HG03025 (cell line): ENCODE data around the gene SLC66A2.

Experiments
- ATAC-seq: cut with Tn5 transposase; IDR thresholded peaks from one replicate; pipeline ENCODE4 v1.9.1; 2021; ENCODE audit warnings: mild to moderate bottlenecking, moderate library complexity; ENCODE audit not compliant: unreplicated experiment, low FRiP score

SLC66A2 gene

DNA sequence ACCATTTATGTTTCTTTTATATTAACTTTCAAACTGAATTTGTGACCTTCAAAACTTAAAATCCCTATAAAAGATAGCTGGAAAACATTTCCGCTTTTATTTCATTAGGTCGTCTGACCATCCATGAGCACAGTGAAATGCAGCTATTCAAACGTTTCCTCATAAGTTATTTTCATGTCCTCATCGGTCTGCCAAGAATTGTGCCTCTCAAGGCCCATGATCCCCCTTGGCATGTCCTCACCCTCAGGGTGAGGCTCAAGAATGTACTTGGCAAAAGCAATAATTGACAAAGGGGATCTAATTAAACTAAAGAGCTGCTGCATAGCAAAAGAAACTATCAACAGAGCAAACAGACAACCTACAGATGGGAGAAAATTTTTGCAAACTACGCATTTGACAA is 12.4 kb downstream of the SLC66A2 start:
- no peak for ATAC-seq

DNA sequence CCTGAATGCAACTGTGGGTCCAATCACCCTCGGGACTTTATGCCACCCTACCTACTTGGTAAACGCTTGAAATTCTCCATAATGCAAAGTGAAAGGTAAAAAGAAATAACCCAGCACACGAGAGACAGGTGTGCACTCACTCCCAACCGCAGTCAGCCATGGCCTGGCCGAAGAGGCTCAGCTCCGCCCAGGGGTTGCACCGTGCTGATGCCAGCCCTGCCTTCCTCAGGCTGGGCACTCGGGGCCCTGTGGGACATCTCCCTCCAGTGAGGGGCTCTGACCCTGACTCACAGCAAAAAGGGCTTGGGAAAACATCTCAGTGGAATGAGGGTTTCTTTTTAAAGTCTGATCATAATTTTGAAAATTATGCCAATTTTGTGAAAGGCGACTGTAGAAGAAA is 13.3 kb downstream of the SLC66A2 start:
- ATAC-seq = no peak

DNA sequence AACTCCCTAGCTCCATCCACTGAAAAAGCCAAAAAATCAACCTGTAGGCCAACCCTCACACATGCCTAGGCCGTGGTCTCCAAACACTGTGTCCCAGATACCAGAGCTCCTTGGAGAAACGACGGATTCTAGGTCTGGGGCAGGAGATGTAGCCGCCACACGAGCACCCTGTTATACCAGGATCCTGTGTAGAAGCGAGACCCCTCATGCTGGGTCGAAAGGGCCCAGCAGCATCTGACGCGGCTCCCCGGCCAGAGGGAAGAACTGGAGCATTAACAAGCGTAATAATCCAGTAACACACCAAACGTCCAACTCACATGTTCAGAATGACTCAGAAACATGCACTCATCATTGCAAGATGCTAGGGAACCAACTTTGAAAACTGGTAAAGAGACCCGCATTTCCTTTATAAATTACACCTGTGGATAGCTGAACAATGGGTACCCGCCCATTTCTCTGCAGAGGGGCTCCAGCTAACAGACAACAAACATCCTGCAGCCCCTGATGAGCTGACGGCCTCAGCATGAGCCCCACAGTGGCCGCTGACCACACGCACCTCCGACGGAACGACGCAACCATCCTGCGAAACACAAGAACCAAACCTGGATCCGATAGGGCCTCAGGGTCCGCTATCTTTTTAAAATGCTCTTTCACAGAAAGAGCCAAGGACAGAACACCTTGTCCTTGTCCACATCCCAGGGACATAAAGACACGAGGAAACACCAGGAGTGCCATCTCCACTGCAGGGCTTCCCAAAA is 14.2 kb downstream of the SLC66A2 start:
- no peak for ATAC-seq

DNA sequence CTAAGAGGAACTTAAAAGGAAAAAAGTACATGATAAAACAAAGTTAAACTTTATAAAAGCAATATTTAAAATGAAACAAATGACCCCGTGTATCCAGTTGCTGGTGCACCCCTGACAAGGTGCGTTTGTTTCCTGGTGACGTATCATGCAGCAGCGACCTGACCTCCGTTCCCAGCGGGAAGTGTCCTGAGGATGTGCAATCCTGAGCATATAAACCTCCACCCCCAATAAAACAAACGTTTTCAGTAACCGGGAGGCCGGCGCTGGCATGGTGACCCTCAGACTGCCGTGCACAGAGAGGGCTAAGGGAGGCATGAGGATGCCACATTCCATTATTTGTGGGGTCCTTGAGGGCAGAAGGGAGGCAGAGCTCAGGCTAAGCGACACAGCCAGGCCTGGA is 14.8 kb downstream of the SLC66A2 start:
- no peak for ATAC-seq

DNA sequence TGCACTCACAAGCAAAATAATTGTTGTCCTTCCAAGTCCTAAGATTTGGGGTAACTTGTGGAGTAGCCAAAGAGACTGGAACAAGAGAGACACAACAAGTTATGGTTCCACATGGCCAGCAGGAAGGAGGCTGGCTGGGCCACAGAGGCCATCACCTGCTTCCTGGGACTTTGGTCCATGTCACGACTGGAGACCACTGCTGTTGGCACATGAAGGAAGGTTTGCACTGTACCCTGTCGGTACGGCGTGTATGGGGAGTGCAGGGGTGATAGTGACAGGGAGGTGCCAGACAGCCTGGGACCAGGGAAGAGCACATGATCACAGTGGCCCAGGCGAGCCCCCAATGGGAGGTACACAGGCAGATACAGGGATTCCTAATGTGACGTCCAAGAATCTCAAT is 15.5 kb downstream of the SLC66A2 start:
- no peak for ATAC-seq

DNA sequence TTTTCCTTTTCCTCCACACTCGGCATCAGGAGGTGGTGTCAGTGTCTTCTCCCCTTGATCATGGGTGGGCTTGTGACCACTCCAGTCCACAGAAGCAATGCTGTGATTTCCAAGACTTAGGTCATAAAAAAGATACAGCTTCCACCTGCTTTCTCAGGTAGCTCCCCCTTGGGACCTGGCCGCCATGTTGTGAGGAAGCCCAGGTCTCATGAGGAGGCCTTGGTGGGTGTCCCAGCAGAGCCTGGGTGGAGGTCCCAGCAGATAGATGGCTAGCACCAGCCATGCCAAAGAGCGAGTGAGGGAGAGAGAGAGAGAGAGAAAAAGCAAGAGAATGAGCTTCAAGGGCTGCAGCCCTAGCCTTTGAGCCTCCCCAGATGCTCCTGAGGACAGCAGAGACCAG is 16.0 kb downstream of the SLC66A2 start:
- ATAC-seq = no peak

DNA sequence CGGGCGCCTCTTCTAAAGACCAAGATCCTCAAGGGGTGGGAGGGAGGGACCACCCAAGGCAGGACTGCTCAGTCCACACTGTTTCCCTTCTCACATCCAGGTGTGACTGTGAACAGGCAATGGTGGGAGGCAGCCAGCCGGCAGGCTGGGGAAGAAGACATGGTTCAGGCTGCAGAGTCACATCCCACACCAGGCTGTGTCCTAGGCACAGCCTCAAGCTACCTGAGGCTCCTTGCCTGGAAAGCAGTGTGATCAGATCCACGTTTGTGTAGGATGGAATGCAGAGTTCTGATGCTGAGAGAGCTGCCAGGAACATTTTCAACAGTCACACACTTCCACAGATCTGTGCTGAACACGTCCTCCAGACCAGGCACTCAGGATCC is 16.4 kb downstream of the SLC66A2 start:
- ATAC-seq = no peak

DNA sequence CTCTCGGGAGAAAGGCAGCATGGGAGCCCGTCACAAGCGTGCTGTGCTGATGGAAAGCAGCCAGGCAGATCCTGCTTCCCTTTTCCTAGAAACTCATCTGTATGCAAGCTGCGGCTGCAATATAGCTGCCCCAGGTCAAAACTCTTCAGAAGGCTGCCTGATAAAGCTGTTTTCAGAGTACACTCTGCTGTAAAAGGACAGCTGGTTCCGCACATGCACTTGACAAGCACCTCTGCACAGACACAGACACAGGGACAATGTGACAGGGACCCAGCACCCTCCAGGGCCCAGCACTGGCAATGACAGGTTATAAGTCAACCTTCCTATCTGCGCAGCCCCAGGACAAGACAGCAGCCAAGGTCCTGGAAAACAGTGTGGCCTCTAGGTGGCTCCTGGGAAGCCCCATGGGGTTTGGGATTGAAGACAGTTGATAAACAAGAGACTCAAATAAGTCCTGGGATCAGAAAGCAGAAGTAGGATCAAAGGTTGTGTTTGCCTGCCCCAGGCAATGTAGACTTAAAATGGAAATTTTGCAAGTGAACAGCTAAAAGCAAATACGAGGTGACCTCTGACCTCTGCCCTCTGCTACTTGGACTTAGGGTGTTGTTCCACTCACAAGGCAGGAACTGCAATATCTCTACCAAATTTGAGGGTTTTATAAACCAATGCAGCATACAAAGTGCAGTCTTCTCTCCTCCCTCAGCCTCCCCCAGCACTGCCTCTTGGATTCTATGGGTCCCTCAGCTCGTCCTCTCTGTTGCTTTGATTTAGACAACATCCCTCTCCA is 16.9 kb downstream of the SLC66A2 start:
- no peak for ATAC-seq

DNA sequence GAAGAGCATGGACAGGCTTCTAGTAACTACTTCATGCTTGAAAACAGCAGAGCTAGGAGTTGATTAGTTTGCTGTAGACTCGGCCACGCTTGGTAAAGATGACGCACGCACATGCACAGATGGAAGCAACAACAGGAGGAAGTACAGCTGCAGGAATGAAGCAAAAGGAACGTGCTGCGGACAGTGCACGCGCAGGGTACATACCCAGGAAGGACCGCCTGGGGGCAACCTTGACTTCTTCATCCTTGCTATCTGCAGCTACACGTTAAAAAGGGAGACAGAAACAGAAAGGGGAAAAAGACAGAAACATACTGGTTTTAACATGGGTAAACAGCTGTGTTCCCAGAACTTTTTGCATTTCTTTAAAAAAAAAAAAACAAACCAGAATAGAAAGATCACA is 17.7 kb downstream of the SLC66A2 start:
- no peak for ATAC-seq

DNA sequence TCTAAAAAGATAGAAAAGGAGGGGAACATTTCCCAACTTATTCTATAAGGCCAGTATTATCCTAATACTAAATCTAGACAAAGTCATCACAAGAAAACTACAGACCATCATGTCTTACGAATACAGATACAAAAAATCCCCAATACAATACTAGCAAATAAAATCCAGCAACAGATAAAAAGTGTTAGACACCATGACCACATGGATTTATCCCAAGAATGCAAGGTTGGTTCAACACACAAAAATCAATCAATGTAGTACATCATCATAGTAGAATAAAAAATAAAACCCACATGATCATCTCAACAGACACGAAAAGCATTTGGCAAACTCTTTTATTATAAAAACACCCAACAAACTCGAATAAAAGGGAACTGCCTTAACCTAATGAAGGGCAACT is 18.5 kb downstream of the SLC66A2 start:
- no peak for ATAC-seq

DNA sequence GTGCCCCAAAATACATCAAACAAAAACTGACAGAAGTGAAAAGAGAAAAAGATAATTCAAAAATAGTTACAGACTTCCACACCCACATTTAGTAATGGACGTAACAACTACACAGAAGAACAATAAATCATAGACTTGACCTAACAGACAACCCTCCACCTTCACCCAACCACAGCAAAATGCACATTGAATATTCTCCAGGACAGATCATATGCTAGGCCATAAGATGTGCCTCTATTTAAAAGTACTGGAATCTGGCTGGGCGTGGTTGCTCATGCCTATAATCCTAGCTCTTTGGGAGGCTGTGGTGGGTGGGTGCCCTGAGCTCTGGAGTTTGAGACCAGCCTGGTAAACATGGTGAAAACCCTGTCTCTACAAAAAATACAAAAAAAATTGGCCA is 20.0 kb downstream of the SLC66A2 start:
- no peak for ATAC-seq

DNA sequence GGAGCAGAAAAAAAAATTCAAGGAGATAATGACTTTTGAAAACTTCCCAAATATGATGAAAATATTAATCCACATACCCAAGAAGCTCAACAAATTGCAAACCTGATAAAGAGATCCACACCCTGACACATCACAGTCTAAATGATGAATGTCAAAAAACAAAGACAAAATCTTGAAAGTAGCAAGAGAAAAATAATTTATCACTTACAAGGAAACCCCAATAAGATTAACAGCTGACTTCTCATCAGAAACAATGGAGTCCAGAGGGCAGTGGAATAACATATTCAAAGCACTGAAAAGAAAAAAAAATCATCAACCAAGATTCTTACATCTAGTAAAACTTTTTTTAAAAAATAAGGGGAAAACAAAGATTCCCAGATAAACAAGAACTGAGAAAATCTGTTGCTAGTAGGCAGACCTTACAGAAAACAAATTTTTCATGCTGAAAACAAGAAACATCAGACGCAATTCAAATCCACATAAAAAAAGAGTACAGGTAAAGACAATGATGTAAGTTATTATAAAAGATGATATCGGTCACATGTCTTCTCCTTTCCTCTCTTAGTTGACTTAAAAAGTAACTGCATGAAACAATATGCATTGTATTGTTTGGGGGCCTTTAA is 21.3 kb downstream of the SLC66A2 start:
- ATAC-seq = no peak

DNA sequence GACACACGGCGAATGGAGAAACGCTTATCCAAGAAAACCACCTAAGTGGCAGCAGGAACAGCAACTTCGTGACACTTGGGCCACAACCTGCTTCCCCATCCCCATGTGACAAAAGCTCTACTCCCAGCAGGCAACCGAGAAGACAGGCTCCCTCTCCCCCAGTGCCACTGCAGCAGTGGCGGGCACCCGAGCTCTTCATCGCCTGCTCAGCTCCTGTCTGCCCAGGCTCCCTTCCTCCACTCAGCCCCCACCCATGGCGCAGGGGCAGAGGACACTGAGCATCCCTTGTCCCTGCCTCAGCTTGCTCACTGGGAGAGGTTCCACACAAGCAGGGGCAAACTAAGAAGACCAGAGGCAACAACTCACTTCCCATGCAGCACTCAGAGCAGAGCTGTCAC is 22.9 kb downstream of the SLC66A2 start:
- ATAC-seq = no peak

DNA sequence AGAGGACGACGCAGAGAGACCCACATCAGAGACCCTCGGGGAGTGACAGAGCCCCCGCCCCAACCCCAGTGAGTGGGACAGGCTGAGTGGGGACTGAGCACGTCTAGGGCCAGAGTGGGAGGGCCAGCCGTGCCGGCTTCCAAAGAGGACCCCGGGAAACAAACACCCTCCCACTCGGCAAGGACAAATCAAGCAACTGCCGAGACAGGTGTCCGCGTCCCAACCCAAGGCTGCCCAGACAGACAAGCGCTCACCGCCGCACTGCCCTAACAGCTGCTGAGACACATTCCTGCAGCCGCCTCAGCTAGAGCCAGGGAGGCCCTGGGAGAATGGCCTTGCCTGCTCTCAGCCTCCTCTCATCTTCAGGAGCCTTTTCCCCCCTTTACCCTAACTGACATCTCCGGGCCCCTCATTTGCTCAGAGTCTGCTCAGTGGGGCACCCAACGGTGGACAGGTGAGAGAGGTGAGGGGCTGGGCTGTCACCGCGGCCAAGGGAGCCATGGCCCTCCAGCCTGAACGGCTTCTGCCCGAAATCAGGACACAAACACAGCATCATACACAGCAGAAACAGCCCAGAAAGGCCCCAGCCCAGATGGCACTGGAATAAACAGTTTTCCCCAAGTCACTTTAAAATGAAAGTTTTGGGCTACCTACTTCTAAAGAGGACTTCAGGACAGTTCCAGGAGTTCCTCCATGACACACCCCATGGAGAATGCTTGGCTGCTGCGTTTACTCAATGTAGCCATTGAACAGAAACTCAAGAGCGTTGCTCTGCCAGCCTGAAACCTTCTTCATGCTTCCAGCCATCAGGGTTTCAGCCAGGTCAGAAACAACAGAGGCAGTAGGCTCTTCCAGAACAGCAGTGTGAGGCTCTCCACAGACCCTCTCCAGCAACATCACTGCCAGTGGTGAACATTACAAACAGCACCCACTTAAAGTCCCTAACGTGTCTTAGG is 23.6 kb downstream of the SLC66A2 start:
- no peak for ATAC-seq

DNA sequence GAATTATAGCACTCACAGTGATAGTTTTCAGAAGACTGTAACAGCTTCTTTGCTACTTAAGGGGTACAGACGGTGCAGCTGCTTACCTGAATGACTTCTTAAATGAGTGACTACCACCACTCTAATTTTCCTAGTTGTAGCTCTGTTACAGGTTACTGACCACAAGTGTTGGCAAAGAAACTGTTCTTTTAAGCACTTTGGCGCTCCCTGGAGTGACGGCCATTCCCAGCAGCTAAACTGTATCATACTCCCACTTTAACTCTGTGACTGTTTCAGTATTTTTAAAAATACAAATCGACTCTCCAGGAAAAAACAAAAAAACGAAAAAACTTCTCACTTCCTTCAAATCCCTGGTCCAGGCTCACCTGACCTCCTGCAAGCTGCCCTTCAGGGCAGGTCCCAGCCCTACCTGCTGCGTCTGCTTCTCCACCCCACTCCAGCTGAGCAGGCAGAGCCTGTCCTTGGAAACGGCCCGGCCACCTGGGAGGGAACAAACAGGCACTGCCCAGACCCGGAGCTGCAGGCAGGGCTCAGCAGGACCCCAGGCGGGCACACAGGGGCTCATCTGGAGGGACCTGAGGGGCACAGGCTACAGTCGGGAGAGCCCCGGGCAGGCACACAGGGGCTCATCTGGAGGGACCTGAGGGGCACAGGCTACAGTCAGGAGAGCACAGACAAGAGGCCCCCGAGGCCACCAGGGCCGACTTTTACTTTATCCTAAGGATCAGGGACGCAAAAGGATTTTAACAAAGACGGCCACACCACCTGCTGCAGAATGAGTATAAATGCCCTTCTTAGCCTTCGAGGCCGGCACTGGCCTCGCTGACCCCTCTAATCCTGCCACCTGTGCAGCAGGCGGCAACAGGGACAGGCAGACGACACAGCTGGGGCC is 24.5 kb downstream of the SLC66A2 start:
- ATAC-seq = no peak

DNA sequence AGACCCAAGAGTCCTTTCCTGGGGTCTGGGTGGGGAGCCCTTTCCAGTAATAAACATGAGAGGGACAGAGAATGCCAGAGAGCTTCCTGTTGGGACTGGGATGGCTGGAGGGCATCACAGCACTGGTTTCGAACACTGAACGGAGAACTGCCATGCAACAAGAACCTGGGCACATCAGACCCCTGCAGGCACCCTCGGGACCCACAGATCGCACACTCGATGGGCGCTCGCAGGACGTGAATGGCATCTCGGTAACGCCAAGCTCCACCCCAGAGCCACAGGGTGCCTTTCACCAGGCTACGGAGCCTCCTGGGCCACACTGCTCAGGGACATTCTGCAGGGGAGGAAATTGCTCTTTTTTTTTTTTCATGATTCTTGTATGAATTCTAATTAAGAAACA is 25.1 kb downstream of the SLC66A2 start:
- ATAC-seq = no peak

DNA sequence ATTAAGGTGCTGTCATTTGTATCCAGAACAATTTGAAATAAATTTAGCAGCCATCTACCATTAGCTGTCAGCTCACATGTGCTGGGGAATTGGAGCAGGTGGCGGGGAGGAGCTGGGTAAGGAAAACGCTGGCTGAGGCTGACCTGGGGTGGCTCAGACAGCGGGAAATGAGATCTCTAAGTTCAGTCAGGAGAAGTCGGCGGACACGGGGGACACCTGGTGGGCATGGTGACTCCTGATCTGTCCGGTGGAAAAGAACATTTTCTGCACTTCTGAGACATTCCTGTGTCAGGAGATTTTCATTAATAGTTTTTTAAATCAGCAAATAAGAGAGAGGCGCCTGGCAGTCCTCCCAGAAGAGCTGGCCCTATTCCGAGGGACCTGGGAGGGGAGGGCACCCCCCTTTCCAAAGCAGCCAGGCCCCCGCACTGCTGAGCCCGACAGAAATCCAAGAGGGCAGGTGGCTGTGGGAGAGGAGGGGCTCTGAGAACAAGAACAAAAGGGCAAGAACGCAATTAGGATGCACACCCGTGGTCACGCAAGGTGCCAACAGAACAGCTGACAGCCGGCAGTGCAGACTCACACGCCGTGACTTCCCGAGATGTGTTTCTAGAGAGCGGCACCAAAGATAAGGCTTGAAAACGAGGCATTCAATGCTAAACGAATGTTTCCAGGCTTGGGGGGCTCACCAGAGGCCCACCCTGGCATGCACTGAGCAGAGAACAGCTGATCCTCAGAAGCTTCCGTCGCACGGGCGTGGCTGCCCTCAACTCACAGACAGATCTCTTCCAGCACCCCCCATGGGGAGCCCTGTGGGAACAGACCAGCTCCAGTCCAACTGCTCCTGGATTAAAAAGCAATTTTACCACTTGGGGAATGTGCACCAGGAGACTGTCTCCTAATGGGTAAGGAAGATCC is 26.4 kb downstream of the SLC66A2 start:
- no peak for ATAC-seq

DNA sequence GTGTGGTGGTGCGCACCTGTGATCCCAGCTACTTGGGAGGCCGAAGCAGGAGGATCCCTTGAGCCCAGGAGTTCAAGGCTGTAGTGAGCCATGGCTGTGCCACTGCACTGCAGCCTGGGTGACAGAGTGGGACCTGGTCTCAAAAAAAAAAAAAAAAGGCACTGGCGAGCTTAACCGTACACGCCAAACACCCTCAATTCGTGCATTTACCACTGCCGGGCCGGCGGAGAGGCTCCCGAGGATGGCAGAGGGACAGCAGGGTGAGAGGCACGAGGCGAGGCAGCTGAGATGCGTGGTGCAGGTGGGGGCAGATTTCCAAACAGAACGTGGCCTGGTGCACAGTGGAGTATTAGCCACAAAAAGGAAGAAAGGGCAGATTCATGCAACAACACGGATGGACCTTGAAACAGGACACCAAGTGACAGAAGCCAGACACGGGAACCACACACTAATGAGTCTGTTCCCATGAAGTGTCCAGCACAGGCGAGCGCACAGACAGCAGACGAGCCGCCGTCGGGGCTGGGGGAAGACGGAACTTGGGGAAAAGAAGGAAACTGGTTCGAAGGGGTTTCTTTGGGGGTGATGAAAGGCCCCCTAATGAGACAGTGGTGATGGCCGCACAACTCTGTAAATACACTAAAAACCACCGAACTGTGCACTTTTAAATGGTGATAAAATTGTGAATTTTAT is 27.4 kb downstream of the SLC66A2 start:
- no peak for ATAC-seq
